ENCODE data around the gene ARF3. TPM values are rescaled to one million over a fixed set of nuclear protein-coding genes. Genes with fewer than 3 reads are reported as not detected.
A peak's percentile ranks its signal among the peaks of the same experiment; 100 is the strongest.

The ARF3 gene
- total RNA-seq, 1 donor from 2014 or later = 138 TPM

DNA sequence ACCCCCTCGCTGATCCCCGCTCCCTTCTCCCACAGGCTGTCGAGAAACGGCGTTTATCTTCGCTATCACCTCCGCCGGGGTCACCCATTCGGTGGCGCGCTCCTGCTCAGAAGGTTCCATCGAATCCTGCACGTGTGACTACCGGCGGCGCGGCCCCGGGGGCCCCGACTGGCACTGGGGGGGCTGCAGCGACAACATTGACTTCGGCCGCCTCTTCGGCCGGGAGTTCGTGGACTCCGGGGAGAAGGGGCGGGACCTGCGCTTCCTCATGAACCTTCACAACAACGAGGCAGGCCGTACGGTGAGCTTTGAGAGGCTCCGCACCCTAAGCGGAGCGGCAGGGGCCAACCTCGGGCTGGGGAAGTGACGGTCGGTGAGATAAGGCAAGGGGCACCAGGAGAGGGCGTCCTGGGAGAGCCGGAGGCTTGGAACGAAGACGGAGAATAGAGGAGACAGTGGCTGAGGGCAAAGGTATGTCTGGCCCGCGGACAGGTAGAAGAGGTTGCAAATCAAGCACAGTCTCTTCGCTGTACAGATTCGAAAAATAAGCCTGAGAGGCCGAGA is 23.2 kb upstream of the ARF3 start:
- Mint-ChIP-seq H3K4me3 (ENCODE audit: unreplicated experiment) (peak overlapping the region; percentile 38), H3K27ac (ENCODE audit: unreplicated experiment) (no peak overlapping the region), H3K4me1 (ENCODE audit: unreplicated experiment) (peaks cover 47% of the 10 kb centered on the region), H3K27me3 (ENCODE audit: unreplicated experiment) (peaks cover 91% of the 10 kb centered on the region), H3K36me3 (ENCODE audit: unreplicated experiment) (peaks cover 1% of the 10 kb centered on the region), H3K9me3 (ENCODE audit: unreplicated experiment) (no peaks in the 10 kb centered on the region)
- DNase-seq (ENCODE audit: extremely low spot score, unreplicated experiment) = no peak
- TF ChIP-seq, protein P1, sequence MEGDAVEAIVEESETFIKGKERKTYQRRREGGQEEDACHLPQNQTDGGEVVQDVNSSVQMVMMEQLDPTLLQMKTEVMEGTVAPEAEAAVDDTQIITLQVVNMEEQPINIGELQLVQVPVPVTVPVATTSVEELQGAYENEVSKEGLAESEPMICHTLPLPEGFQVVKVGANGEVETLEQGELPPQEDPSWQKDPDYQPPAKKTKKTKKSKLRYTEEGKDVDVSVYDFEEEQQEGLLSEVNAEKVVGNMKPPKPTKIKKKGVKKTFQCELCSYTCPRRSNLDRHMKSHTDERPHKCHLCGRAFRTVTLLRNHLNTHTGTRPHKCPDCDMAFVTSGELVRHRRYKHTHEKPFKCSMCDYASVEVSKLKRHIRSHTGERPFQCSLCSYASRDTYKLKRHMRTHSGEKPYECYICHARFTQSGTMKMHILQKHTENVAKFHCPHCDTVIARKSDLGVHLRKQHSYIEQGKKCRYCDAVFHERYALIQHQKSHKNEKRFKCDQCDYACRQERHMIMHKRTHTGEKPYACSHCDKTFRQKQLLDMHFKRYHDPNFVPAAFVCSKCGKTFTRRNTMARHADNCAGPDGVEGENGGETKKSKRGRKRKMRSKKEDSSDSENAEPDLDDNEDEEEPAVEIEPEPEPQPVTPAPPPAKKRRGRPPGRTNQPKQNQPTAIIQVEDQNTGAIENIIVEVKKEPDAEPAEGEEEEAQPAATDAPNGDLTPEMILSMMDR (IDR thresholded peaks at IDR 0.05) = no peak

DNA sequence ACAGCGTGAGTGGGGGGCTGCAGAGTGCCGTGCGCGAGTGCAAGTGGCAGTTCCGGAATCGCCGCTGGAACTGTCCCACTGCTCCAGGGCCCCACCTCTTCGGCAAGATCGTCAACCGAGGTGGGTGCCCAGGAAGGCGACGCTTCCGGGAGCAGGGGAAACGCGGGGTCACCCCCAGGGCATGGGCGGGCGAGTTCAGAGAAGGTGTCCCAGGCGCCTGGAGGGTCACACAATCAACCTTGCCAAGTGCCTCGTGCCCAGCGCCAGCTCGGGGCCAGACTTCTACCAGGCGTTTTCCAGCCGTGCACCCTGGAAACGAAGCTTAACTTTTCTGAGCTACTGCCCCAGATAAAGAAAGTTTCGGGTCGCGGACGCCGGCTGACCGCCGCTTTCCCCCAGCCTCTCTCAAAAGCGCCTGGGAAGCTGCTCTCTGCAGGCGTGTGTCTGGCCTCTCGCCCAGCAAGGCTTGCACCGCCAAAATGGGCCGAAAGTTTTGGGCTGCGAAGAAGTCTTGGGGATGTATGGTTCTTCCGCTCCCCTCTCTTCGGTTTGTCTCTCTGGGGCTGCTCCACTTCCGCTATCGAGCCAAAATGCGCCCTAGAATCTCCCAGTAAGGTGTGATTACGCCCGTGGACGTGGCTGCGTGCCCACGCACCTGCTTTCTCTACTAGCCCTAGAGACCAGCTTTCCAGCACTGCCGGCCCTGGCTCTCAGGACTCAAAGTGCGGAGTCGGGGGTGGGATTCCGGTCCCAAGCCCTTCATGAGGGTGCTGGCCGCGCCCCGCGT is 22.5 kb upstream of the ARF3 start:
- H3K4me1 Mint-ChIP-seq (ENCODE audit: unreplicated experiment) = peaks cover 40% of the 10 kb centered on the region
- no peak for DNase-seq (ENCODE audit: extremely low spot score, unreplicated experiment)
- TF ChIP-seq, protein P1 (IDR thresholded peaks at IDR 0.05) = no peak
- H3K27me3 Mint-ChIP-seq (ENCODE audit: unreplicated experiment) = peaks cover 91% of the 10 kb centered on the region
- peaks cover 1% of the 10 kb centered on the region for H3K36me3 Mint-ChIP-seq (ENCODE audit: unreplicated experiment)
- no peaks in the 10 kb centered on the region for H3K9me3 Mint-ChIP-seq (ENCODE audit: unreplicated experiment)
- H3K4me3 Mint-ChIP-seq (ENCODE audit: unreplicated experiment) = peak overlapping the region; percentile 50
- H3K27ac Mint-ChIP-seq (ENCODE audit: unreplicated experiment) = no peak overlapping the region

DNA sequence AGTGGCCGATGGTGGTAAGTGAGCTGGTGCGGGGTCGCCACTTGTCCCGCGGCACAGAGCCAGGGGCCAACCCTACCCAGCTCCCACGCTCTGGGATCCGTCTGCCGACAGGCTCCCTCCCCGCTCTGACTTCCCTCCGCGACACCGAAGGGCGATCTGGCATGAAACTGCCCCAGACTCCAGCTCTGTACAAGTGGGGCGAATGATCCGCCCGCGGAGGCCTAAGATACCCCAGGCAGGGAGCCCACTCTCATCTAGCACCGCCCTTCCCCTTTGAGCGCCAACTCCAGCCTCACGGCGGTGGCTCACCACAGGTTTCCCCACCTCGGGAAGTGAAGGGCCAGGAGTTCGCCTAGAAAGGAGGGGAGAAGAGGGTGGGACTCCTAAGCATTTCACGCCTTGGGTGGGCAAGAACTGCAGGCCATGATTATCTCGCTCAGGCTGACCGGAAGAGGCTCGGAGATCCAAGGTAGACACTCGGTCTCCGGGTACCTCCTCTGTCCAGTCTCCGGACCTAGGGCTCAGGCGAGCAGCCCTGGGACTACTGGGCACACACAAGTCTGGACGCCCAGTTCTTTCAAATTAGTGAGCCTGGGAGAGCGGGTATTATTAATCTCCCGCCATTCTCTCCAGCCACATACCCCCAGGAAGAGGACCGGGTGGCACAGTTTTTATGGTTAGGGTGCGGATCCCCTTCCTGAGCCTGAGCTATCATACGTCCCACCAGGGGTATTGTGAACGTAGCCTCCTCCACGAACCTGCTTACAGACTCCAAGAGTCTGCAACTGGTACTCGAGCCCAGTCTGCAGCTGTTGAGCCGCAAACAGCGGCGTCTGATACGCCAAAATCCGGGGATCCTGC is 21.7 kb upstream of the ARF3 start:
- Mint-ChIP-seq H3K4me3 (ENCODE audit: unreplicated experiment) (peak overlapping the region; percentile 50), H3K36me3 (ENCODE audit: unreplicated experiment) (peaks cover 1% of the 10 kb centered on the region), H3K27ac (ENCODE audit: unreplicated experiment) (no peak overlapping the region), H3K27me3 (ENCODE audit: unreplicated experiment) (peaks cover 91% of the 10 kb centered on the region), H3K9me3 (ENCODE audit: unreplicated experiment) (no peaks in the 10 kb centered on the region), H3K4me1 (ENCODE audit: unreplicated experiment) (peaks cover 40% of the 10 kb centered on the region)
- TF ChIP-seq, protein P1 (IDR thresholded peaks at IDR 0.05) = no peak
- no peak for DNase-seq (ENCODE audit: extremely low spot score, unreplicated experiment)

DNA sequence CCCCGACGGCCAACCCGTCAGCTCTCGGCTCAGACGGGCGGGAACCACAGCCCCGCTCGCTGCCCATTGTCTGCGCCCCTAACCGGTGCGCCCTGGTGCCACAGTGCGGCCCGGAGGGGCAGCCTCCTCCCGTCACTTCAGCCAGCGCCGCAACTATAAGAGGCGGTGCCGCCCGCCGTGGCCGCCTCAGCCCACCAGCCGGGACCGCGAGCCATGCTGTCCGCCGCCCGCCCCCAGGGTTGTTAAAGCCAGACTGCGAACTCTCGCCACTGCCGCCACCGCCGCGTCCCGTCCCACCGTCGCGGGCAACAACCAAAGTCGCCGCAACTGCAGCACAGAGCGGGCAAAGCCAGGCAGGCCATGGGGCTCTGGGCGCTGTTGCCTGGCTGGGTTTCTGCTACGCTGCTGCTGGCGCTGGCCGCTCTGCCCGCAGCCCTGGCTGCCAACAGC is 21.0 kb upstream of the ARF3 start, which contains the start of gene WNT1:
Gene WNT1 (plus strand): TSS at position 32 of the 450 bp plus-strand sequence. CDS start 329 bp downstream, at position 361.
- Mint-ChIP-seq H3K27ac (ENCODE audit: unreplicated experiment) (no peak within 1 kb of the TSS), H3K36me3 (ENCODE audit: unreplicated experiment) (peaks cover 1% of the 10 kb centered on the region), H3K27me3 (ENCODE audit: unreplicated experiment) (peaks cover 90% of the 10 kb centered on the region), H3K4me3 (ENCODE audit: unreplicated experiment) (no peak within 1 kb of the TSS), H3K9me3 (ENCODE audit: unreplicated experiment) (no peaks in the 10 kb centered on the region), H3K4me1 (ENCODE audit: unreplicated experiment) (peaks cover 40% of the 10 kb centered on the region)
- no peak for DNase-seq (ENCODE audit: extremely low spot score, unreplicated experiment)
- TF ChIP-seq, protein P1 (IDR thresholded peaks at IDR 0.05) = peak; percentile 38
